Endometrial microvascular endothelial cells (primary cell): ENCODE results near the gene CDC42BPG. TPM values are rescaled to one million over a fixed set of nuclear protein-coding genes. Genes with fewer than 3 reads are reported as not detected.

Experiments used
- in situ Hi-C: cut with HindIII; loops from 2 replicates; pipeline ENCODE4 v1.10.0; 2017; ENCODE audit warnings: low sequenced_read_pairs, low pct_unique_long_range_greater_than_20kb; ENCODE audit errors: inconsistent ontology term
- total RNA-seq: library from RNA; depleted of rRNA; stranded (reverse); fragments of >200 nt; gene quantifications from one replicate; pipeline ENCODE4 v1.2.3, GENCODE V29; 2015; ENCODE audit errors: inconsistent ontology term

Gene CDC42BPG
- total RNA-seq, 1 donor from 2014 or later = 0.19 TPM

- in situ Hi-C loops = no loop called here
These were observed 37.8 kb upstream of the CDC42BPG start for GRCh38 chr11:64882243-64882642.

- in situ Hi-C loops = no loop called here
These were observed 37.0 kb upstream of the CDC42BPG start for GRCh38 chr11:64881476-64881875.

GRCh38 chr11:64880240-64881001, 36.0 kb upstream of the CDC42BPG start:
- in situ Hi-C loops = no loop called here

DNA sequence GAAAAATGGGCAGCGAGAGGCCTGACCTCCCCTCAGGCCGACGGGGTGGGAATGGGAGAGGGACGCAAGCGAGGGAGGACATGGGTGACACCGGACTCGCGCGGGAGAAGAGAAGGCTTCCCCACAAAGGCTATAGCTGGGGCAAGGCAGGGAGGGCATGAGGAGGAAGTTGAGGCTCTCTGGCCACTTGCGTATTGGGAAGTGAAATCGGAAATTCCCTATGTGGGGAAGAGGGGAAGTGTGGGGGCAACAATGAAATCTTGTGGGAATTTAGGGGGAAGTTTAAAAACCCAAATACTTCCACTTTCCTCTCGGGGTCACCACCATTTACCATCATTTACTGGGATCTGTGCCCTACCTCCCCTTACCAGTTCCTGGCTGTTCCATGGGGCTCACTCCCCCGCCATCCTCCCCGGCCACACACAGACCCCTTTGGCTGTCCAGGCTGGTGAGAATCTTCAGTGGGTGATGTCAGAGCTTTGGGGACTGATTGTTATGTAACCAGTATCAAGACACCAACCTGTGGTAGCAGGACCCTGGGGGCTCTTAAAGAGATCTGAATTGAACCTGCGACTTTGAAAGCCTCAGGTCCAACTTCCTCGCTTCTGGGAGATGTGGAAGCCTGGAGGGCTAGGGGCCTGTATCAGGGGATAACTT, 34.9 kb upstream of the CDC42BPG start:
- in situ Hi-C loops = no loop called here

- in situ Hi-C loops = no loop called here
These were observed 34.2 kb upstream of the CDC42BPG start, which contains the start of gene EHD1 for GRCh38 chr11:64878494-64879243. TSS of gene EHD1 (minus strand) at chr11:64878621. CDS start at chr11:64878464, 157 bp downstream.

DNA sequence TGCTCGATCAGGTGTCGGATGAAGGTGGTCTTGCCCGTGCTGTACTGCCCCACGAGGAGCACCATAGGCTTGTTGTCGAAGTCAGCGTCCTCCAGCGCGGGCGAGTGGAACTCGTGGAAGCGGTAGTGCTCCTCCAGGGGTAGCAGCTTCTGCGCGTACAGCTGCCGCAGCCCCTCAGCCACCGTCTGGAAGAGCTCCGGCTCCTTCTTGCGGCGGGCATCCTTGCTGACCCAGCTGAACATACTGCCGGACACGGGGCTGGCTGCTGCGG, 33.7 kb upstream of the CDC42BPG start:
- in situ Hi-C loops = no loop called here

GRCh38 chr11:64877390-64878222, 33.2 kb upstream of the CDC42BPG start:
- in situ Hi-C loops = no loop called here

DNA sequence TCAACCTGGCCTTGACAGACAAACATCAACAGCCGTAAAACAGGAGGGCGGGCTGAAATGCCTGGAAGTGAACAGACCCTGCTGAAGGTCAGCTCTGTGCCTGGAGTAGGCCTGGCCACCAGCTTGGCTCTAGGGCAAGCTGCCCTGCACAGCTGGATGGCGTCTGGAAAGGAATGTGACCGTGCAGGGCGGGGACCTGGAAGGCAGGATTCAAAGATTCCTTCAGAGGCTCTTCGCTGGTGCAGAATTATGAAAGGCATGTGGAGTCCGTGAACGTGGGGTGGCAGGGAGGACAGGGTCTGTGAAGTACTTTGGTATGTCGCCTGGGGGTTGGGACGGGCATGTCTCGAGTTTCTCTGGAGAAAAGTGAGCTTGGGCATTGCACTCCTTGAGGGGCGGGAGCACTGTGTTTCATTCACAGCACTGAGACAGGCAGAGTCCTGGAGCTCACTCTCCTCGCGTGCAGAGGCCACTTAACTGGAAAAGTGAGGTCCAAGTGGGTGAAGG, 32.4 kb upstream of the CDC42BPG start:
- in situ Hi-C loops = no loop called here

GRCh38 chr11:64876229-64876750, 31.8 kb upstream of the CDC42BPG start:
- in situ Hi-C loops = no loop called here

GRCh38 chr11:64875369-64876228, 31.1 kb upstream of the CDC42BPG start:
- in situ Hi-C loops = no loop called here

GRCh38 chr11:64874308-64875240, 30.1 kb upstream of the CDC42BPG start:
- in situ Hi-C loops = no loop called here

DNA sequence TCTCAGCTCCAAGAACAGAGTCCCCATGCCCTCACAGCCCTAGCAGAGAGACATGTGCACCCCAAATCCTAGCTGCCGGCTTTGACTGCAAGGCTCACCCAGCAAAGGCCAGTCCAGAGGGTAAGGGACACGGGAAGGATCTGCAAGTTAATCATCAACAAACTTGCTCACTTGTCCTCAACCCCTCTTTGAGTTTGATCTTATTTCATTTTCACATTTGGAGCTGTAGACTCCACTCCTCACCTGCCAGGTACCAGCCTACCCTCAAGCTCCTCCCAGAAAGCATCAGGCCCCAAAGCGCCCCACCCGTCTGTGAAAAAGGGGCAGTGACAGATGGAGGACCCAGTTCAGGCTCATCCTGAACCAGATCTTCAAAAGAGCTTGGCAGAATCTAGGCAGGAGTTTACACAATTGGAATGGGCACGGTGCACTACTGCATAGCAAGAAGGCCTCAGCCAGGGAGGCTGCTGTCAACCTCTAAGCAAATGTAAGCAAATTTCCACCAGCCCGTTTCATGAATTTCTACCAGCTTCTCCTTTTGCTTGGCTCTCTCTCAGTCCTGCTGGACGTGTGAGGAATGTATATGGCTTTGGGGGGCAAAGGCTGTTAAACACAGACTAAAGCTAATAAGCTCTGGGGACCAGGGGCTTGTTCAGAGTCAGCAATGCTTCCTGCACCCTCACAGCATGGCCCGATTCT, 28.5 kb upstream of the CDC42BPG start:
- in situ Hi-C loops = no loop called here

DNA sequence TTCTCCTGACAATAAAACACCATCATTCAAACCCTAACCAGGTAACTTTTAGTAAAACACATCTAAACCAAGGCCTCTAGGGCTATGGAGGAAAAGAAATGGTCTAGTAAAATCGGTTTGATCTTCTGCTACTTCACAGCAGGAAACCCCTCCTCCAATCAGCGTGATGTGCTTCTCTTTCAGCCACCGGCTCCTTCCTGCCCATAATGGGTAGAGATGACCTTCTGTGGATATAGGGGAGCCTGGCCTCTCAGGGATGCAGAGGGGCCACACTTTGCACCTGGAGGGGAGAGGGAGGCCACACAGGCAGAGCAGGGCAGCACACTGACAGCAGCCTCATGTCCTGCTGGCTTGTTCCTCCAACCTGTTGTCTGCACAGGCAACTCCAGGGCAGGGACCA, 27.0 kb upstream of the CDC42BPG start:
- in situ Hi-C loops = no loop called here

GRCh38 chr11:64870893-64871466, 26.5 kb upstream of the CDC42BPG start:
- in situ Hi-C loops = no loop called here

DNA sequence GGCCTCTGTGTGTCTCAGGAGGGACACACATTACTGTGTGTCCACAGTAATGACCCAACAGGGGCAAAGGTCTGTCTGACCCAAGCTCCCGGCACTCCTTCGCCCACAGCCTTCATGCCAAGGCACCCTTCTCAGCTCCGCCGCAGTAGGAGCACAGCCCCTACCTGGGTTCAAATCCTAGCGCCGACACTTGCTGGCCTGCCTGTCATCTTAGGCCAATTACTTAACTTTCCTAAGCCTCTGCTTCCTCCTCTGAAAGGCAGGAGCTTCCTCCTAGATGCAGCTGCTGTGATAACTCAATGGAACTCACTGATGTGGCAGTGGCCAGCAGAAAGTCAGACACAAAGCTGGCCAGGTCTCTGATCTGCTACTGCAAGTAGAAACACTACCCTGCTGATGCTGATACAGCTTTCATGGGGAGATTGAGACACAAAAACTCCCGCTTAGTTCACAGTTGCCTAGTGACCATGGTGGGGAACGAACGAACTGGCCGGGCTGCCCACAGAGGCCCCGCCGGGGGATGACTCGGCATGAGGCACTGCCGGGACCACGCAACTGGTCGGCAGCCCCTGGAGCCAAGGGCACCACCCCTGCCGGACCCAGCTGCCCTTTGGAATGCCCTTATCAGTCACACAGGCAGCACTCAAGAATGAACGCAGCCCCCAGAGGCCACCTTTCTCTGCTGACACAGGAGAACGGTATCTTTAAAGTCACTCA, 25.9 kb upstream of the CDC42BPG start:
- in situ Hi-C loops = no loop called here
